Breast epithelium (tissue), 4 donors: ENCODE measurements around the gene AGXT2. TPM values are rescaled to one million over a fixed set of nuclear protein-coding genes. Genes with fewer than 3 reads are reported as not detected.

Experiments used
- DNase-seq, 2 donors: peaks; one replicate each; pipeline ENCODE4 v3.0.0-alpha.2; 2019; ENCODE audit warnings: low spot score in 2 of 2
- H3K27ac ChIP-seq, 2 donors: fragments of 200-600 bp; sonication (generic) in 1 of 2; one replicate each; pipeline ENCODE4 v1.5.1; 2016 to 2019; ENCODE audit warnings: mild to moderate bottlenecking in 1 of 2
- H3K27me3 ChIP-seq, 2 donors: fragments of 200-600 bp; sonication (generic) in 1 of 2; one replicate each; pipeline versions ENCODE4 v1.5.1 to v1.6.0; 2017 to 2019; ENCODE audit warnings: control low read depth in 1 of 2, mild to moderate bottlenecking in 1 of 2
- H3K36me3 ChIP-seq: fragments of 200-600 bp; one replicate; pipeline ENCODE4 v1.5.1; 2019
- H3K4me1 ChIP-seq, 2 donors: fragments of 200-600 bp; sonication (generic); one replicate each; pipeline ENCODE4 v1.5.1; 2016 to 2019; ENCODE audit warnings: control low read depth in 1 of 2
- H3K4me3 ChIP-seq, 3 donors: fragments of 200-600 bp; sonication (generic); 1 replicate in 2 of 3; 2 replicates in 1 of 3; pipeline ENCODE4 v1.5.1; 2016 to 2019; ENCODE audit warnings: mild to moderate bottlenecking in 3 of 3, moderate library complexity in 2 of 3
- H3K9me3 ChIP-seq, 2 donors: fragments of 200-600 bp; sonication (generic) in 1 of 2; one replicate each; pipeline ENCODE4 v1.5.1; 2016 to 2019; ENCODE audit warnings: control low read depth in 1 of 2
- POLR2A ChIP-seq: fragments of 450-650 bp; IDR thresholded peaks from one replicate; pipeline ENCODE4 v1.6.1; 2016; ENCODE audit warnings: antibody characterized with exemption, mild to moderate bottlenecking, moderate library complexity
- POLR2AphosphoS5 ChIP-seq, 3 donors: sonication (generic); formaldehyde crosslinking; IDR thresholded peaks; one replicate each; pipeline ENCODE4 v1.6.1; 2017; ENCODE audit warnings: antibody characterized with exemption in 3 of 3
- intact Hi-C: fragments of 100-400 bp; cut with DNase I; formaldehyde crosslinking; loops from one replicate; pipeline ENCODE4 v1.15.1; 2023; ENCODE audit warnings: low total_unique reads
- total RNA-seq, 3 donors: library from RNA; depleted of rRNA; stranded (reverse); fragments of >200 nt; gene quantifications; one replicate each; pipeline ENCODE4 v1.1.0, GENCODE V29; 2016
- TF ChIP-seq, protein P1 (sequence below), 3 donors: fragments of 450-650 bp; IDR thresholded peaks; one replicate each; pipeline ENCODE4 v1.5.1; 2016 to 2017; ENCODE audit warnings: antibody characterized with exemption in 3 of 3, mild to moderate bottlenecking in 3 of 3, moderate library complexity in 3 of 3

The AGXT2 gene
- total RNA-seq, 3 donors from 2014 or later, result not detected

DNA sequence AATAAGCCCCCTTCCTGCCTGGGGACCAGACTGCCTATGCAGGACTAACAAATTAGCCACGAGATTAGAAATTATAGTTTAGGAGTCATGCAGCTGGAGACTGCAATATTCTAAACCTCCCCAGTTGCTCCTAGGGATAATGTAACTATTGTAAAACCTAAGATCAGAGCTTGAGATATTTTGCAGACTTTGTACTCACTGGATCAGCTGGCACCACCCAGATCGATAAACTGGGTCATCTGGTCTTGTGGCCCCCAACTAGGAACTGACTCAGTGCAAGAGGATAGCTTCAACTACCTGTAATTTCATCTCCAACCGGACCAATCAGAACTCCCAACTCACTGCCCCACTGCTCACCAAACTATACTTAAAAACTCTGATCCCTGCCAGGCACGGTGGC is 80.2 kb downstream of the AGXT2 start:
- TF ChIP-seq, protein P1, sequence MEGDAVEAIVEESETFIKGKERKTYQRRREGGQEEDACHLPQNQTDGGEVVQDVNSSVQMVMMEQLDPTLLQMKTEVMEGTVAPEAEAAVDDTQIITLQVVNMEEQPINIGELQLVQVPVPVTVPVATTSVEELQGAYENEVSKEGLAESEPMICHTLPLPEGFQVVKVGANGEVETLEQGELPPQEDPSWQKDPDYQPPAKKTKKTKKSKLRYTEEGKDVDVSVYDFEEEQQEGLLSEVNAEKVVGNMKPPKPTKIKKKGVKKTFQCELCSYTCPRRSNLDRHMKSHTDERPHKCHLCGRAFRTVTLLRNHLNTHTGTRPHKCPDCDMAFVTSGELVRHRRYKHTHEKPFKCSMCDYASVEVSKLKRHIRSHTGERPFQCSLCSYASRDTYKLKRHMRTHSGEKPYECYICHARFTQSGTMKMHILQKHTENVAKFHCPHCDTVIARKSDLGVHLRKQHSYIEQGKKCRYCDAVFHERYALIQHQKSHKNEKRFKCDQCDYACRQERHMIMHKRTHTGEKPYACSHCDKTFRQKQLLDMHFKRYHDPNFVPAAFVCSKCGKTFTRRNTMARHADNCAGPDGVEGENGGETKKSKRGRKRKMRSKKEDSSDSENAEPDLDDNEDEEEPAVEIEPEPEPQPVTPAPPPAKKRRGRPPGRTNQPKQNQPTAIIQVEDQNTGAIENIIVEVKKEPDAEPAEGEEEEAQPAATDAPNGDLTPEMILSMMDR (IDR thresholded peaks at IDR 0.05), result no peak
- TF ChIP-seq POLR2A (no peak), POLR2AphosphoS5 (IDR thresholded peaks at IDR 0.05) (no peak)
- H3K27ac ChIP-seq, result no peak overlapping the region
- DNase-seq, result no peak
- H3K9me3 ChIP-seq, result peaks cover 0 to 6% of the 10 kb centered on the region in 2 donors
- no peak overlapping the region for H3K4me3 ChIP-seq
- H3K4me1 ChIP-seq, result no peaks in the 10 kb centered on the region
- H3K27me3 ChIP-seq, result no peaks in the 10 kb centered on the region
- H3K36me3 ChIP-seq, result no peaks in the 10 kb centered on the region
- intact Hi-C loops, result no loop called here

DNA sequence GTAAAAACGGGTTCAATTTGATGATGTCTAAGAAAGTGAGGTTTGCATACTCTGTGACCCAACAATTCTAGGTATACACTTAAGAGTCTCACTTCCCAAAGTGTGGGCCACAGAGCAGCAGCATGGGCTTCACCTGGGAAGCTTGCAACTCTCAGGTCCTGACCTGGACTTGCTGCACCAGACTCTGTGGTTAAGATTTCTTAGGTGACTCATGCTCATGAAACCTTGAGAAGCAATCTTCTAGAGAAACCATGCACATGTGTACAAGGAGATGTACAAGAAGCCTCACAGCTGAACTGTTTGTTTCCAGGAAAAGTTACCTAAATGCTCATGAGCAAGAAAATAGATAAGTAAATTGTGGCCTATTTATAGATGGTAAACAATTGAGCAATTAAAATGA is 88.4 kb downstream of the AGXT2 start:
- Histone ChIP-seq H3K27ac (no peak overlapping the region), H3K9me3 (no peaks in the 10 kb centered on the region), H3K4me3 (no peak overlapping the region), H3K36me3 (no peaks in the 10 kb centered on the region), H3K4me1 (no peaks in the 10 kb centered on the region), H3K27me3 (no peaks in the 10 kb centered on the region)
- intact Hi-C loops, result no loop called here
- no peak for DNase-seq
- TF ChIP-seq POLR2A, result no peak
- TF ChIP-seq POLR2AphosphoS5 (IDR thresholded peaks at IDR 0.05), result no peak

DNA sequence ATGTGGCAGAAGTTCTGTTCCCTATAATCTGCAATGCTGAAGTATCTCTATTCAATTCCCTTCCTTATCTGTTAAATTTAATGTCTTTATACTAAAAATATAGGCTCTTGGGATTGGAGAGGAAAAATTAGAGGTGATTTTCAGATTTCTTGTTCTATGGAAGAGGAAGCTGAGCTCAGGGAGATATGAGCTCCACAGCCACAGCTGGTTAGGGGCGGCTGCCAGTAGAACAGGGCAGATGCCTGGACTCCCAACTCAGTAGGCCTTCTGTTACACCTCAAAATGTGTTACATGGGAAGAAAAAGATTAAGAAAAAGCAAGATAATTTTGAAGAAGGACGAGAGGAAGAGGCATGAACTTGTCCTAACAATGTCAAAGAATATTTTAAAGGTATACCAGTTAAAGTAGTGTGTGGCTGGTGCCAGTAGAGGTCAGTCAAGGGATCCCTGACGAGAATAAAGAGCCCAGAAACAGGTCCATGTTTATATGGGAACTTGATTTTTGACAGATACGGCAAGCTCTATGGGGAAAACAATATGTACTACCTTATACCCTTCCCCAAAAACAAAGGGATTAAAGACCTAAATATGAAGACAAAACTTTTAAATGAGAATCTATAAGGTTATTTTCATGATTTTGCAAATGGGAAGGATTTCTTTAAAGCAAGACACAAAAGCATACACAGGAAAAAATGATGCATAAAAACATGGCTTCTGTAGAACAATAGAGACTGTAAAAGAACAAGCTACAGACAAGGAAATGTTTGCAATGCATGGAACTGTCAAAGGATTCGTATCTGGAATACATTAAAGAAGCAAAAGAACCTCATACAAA is 89.7 kb downstream of the AGXT2 start:
- Histone ChIP-seq H3K9me3 (no peaks in the 10 kb centered on the region), H3K4me3 (no peak overlapping the region), H3K36me3 (no peaks in the 10 kb centered on the region), H3K27me3 (no peaks in the 10 kb centered on the region), H3K27ac (no peak overlapping the region), H3K4me1 (no peaks in the 10 kb centered on the region)
- intact Hi-C loops, result no loop called here
- TF ChIP-seq, protein P1 (IDR thresholded peaks at IDR 0.05), result peak in 2 of 3 donors; percentile 27 to 35
- no peak for TF ChIP-seq POLR2AphosphoS5 (IDR thresholded peaks at IDR 0.05)
- no peak for TF ChIP-seq POLR2A
- no peak for DNase-seq

DNA sequence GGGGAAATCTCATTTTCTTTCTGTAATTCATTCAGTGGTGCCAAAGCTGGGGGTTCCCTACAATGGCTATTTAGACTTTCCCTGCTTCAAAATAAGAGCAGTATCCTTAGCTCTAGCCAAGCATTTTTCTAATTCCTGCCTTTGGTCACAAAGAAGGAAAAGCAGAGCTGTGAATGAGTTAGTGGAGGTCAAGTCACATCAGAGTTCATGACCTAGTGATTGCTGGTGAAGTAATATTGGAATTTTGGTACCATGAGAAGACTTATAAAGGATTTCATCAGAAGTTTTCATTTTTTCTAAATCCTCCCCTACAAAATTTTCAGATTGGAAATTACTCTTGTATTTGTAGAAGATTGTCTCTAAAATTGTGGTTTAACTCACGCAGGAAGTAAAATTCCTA is 90.4 kb downstream of the AGXT2 start:
- intact Hi-C loops, result no loop called here
- no peak for DNase-seq
- Histone ChIP-seq H3K27me3 (no peaks in the 10 kb centered on the region), H3K4me3 (no peak overlapping the region), H3K36me3 (no peaks in the 10 kb centered on the region), H3K27ac (no peak overlapping the region), H3K4me1 (no peaks in the 10 kb centered on the region), H3K9me3 (no peaks in the 10 kb centered on the region)
- TF ChIP-seq, protein P1 (IDR thresholded peaks at IDR 0.05), result no peak
- no peak for TF ChIP-seq POLR2AphosphoS5 (IDR thresholded peaks at IDR 0.05)
- no peak for TF ChIP-seq POLR2A

Other genes starting within 250 kb of the AGXT2 start
- 1 to 10 TPM in 2 of 3 donors, not detected in 1; 1.3 to 2.0 TPM for gene TTC23L, start 208.8 kb downstream of the AGXT2 start, total RNA-seq
- 10 to 100 TPM; 12.8 to 23.3 (median 18.7) TPM for gene RAD1, start 132.4 kb downstream of the AGXT2 start, total RNA-seq
- gene BRIX1, start 132.2 kb downstream of the AGXT2 start, total RNA-seq, result 10 to 100 TPM; 18.2 to 28.8 (median 23.7) TPM
- gene DNAJC21, start 118.4 kb downstream of the AGXT2 start, total RNA-seq, result 10 to 100 TPM; 33.8 to 39.8 (median 36.9) TPM
- 10 to 100 TPM in 2 of 3 donors, 1 to 10 TPM in 1; 2.6 to 78.0 (median 28.8) TPM for gene PRLR, start 182.5 kb upstream of the AGXT2 start, total RNA-seq